GM19025 (cell line): Measurements from ENCODE around the gene AOC3.
A peak's percentile ranks its signal among the peaks of the same experiment; 100 is the strongest.

Experiments used
- ATAC-seq: cut with Tn5 transposase; IDR thresholded peaks from one replicate; pipeline ENCODE4 v1.9.1; 2021; ENCODE audit warnings: mild to moderate bottlenecking, low read depth, moderate library complexity; ENCODE audit not compliant: unreplicated experiment

The AOC3 gene

GRCh38 chr17:42850954-42851353 is at the start of gene AOC3:
Gene AOC3 (plus strand): TSS chr17:42851199. CDS start chr17:42851344, 145 bp downstream.
- ATAC-seq = no peak

- no peak for ATAC-seq
These were observed 47.7 kb upstream of the AOC3 start for GRCh38 chr17:42803074-42803883.

GRCh38 chr17:42804918-42805367 is 46.1 kb upstream of the AOC3 start:
- ATAC-seq = no peak

- no peak for ATAC-seq
These were observed 44.8 kb upstream of the AOC3 start for GRCh38 chr17:42806249-42806648.

GRCh38 chr17:42809250-42809649 is 41.7 kb upstream of the AOC3 start:
- no peak for ATAC-seq

GRCh38 chr17:42814633-42815399 is 36.2 kb upstream of the AOC3 start:
- no peak for ATAC-seq

- ATAC-seq = no peak
These were observed 33.1 kb upstream of the AOC3 start for GRCh38 chr17:42817866-42818265.

GRCh38 chr17:42818379-42818778 is 32.6 kb upstream of the AOC3 start:
- no peak for ATAC-seq

- no peak for ATAC-seq
These were observed 31.0 kb upstream of the AOC3 start for GRCh38 chr17:42819939-42820535.

- no peak for ATAC-seq
These were observed 29.8 kb upstream of the AOC3 start for GRCh38 chr17:42821176-42821575.

- no peak for ATAC-seq
These were observed 23.5 kb upstream of the AOC3 start for GRCh38 chr17:42827472-42827871.

GRCh38 chr17:42830971-42831370 is 20.0 kb upstream of the AOC3 start:
- no peak for ATAC-seq

- no peak for ATAC-seq
These were observed 18.6 kb upstream of the AOC3 start for GRCh38 chr17:42832213-42832933.

- peak; percentile 74 for ATAC-seq
These were observed 17.8 kb upstream of the AOC3 start, which contains the start of gene PSME3 for GRCh38 chr17:42832934-42833766. Gene PSME3 (plus strand): TSS chr17:42833397. CDS start chr17:42833632, 235 bp downstream.

- ATAC-seq = no peak
These were observed 17.1 kb upstream of the AOC3 start for GRCh38 chr17:42833767-42834422.

- ATAC-seq = no peak
These were observed 15.3 kb upstream of the AOC3 start for GRCh38 chr17:42835732-42836131.

- no peak for ATAC-seq
These were observed 8.9 kb upstream of the AOC3 start for GRCh38 chr17:42841975-42842685.

- no peak for ATAC-seq
These were observed 7.6 kb upstream of the AOC3 start for GRCh38 chr17:42843358-42843934.
